ENCODE results near the gene CCDC92. TPM values are rescaled to one million over a fixed set of nuclear protein-coding genes. Genes with fewer than 3 reads are reported as not detected.

The CCDC92 gene
- total RNA-seq, 2 experiments from 2014 or later = 11.5 to 12.7 TPM

- H3K36me3 ChIP-seq (ENCODE audit: insufficient read depth, low read length) = no peaks in the 10 kb centered on the region
- TF ChIP-seq CTCF (IDR thresholded peaks at IDR 0.05) = no peak
- Mint-ChIP-seq H3K27me3 (no peaks in the 10 kb centered on the region), H3K9me3 (no peaks in the 10 kb centered on the region), H3K4me3 (no peak overlapping the region), H3K27ac (no peak overlapping the region), H3K4me1 (ENCODE audit: low read depth) (peaks cover 4% of the 10 kb centered on the region), H3K36me3 (ENCODE audit: low read depth) (no peaks in the 10 kb centered on the region)
- DNase-seq (no peak), ATAC-seq (ENCODE audit: poor library complexity) (no peak)
- H3K27ac ChIP-seq (ENCODE audit: low read depth in 1 of 2, low read length in 2 of 2) = no peak overlapping the region
- H3K9me3 ChIP-seq (ENCODE audit: control insufficient read depth in 1 of 2, insufficient read depth in 1 of 2, low read length in 2 of 2) = no peaks in the 10 kb centered on the region
- ChIA-PET CTCF (no interaction called here), POLR2A (no interaction called here)
- H3K4me3 ChIP-seq (ENCODE audit: low read length) = no peak overlapping the region
- H3K27me3 ChIP-seq (ENCODE audit: control insufficient read depth in 1 of 2, insufficient read depth in 2 of 2, low read length in 2 of 2) = no peaks in the 10 kb centered on the region
- H3K4me1 ChIP-seq (ENCODE audit: insufficient read depth, low read length) = peaks cover 4% of the 10 kb centered on the region
- intact Hi-C loops (cut with DNase I, micrococcal nuclease) = no loop called here
These were observed 73.3 kb downstream of the CCDC92 start for GRCh38 chr12:123899368-123899767.

GRCh38 chr12:123898673-123899072 lies 74.0 kb downstream of the CCDC92 start:
- no peak overlapping the region for H3K27ac Mint-ChIP-seq
- no peaks in the 10 kb centered on the region for H3K9me3 ChIP-seq (ENCODE audit: control insufficient read depth in 1 of 2, insufficient read depth in 1 of 2, low read length in 2 of 2)
- H3K4me3 ChIP-seq (ENCODE audit: low read length) = no peak overlapping the region
- CTCF ChIA-PET = no interaction called here
- no peak overlapping the region for H3K4me3 Mint-ChIP-seq
- intact Hi-C loops (cut with DNase I, micrococcal nuclease) = no loop called here
- POLR2A ChIA-PET = no interaction called here
- no peak overlapping the region for H3K27ac ChIP-seq (ENCODE audit: low read depth in 1 of 2, low read length in 2 of 2)
- H3K27me3 Mint-ChIP-seq = no peaks in the 10 kb centered on the region
- peaks cover 4% of the 10 kb centered on the region for H3K4me1 ChIP-seq (ENCODE audit: insufficient read depth, low read length)
- H3K36me3 ChIP-seq (ENCODE audit: insufficient read depth, low read length) = no peaks in the 10 kb centered on the region
- H3K36me3 Mint-ChIP-seq (ENCODE audit: low read depth) = no peaks in the 10 kb centered on the region
- no peaks in the 10 kb centered on the region for H3K9me3 Mint-ChIP-seq
- no peaks in the 10 kb centered on the region for H3K27me3 ChIP-seq (ENCODE audit: control insufficient read depth in 1 of 2, insufficient read depth in 2 of 2, low read length in 2 of 2)
- ATAC-seq (ENCODE audit: poor library complexity) = no peak
- TF ChIP-seq CTCF (IDR thresholded peaks at IDR 0.05) = no peak
- DNase-seq = no peak
- H3K4me1 Mint-ChIP-seq (ENCODE audit: low read depth) = peaks cover 4% of the 10 kb centered on the region

- ChIA-PET POLR2A (no interaction called here), CTCF (no interaction called here)
- H3K4me1 Mint-ChIP-seq (ENCODE audit: low read depth) = peaks cover 4% of the 10 kb centered on the region
- H3K36me3 Mint-ChIP-seq (ENCODE audit: low read depth) = no peaks in the 10 kb centered on the region
- no peak overlapping the region for H3K27ac Mint-ChIP-seq
- ATAC-seq (ENCODE audit: poor library complexity) (no peak), DNase-seq (no peak)
- peaks cover 4% of the 10 kb centered on the region for H3K4me1 ChIP-seq (ENCODE audit: insufficient read depth, low read length)
- H3K4me3 Mint-ChIP-seq = no peak overlapping the region
- no peaks in the 10 kb centered on the region for H3K27me3 Mint-ChIP-seq
- H3K4me3 ChIP-seq (ENCODE audit: low read length) = no peak overlapping the region
- no peaks in the 10 kb centered on the region for H3K36me3 ChIP-seq (ENCODE audit: insufficient read depth, low read length)
- intact Hi-C loops (cut with DNase I, micrococcal nuclease) = no loop called here
- H3K9me3 Mint-ChIP-seq = no peaks in the 10 kb centered on the region
- no peak overlapping the region for H3K27ac ChIP-seq (ENCODE audit: low read depth in 1 of 2, low read length in 2 of 2)
- H3K9me3 ChIP-seq (ENCODE audit: control insufficient read depth in 1 of 2, insufficient read depth in 1 of 2, low read length in 2 of 2) = no peaks in the 10 kb centered on the region
- no peak for TF ChIP-seq CTCF (IDR thresholded peaks at IDR 0.05)
- H3K27me3 ChIP-seq (ENCODE audit: control insufficient read depth in 1 of 2, insufficient read depth in 2 of 2, low read length in 2 of 2) = no peaks in the 10 kb centered on the region
These were observed 75.4 kb downstream of the CCDC92 start for GRCh38 chr12:123897221-123897620.
